Erythroblast (primary cell): ENCODE results near the gene SYN1.

Source experiments
- GATA1 ChIP-seq: IDR thresholded peaks from 2 replicates; pipeline ENCODE4 v1.6.1; 2011; ENCODE audit warnings: low read depth, mild to moderate bottlenecking, control low read depth, low read length, moderate library complexity
- POLR2A ChIP-seq: IDR thresholded peaks from 2 replicates; pipeline ENCODE4 v1.6.1; 2011; ENCODE audit warnings: mild to moderate bottlenecking, low read length

GRCh38 chrX:47562615-47563243 is 56.9 kb downstream of the SYN1 start:
- TF ChIP-seq POLR2A (no peak), GATA1 (no peak)
